Mesenchymal stem cell (in vitro differentiated cells and primary cell): ENCODE data around the gene ESPN.

Experiments
- DNase-seq: peaks from one replicate; pipeline ENCODE4 v3.0.0-alpha.2; 2013
- H2AFZ ChIP-seq: one replicate; pipeline ENCODE4 v1.6.1; 2013; ENCODE audit warnings: low read depth, mild to moderate bottlenecking, control low read depth, inconsistent platforms, low read length, moderate library complexity
- H2AK5ac ChIP-seq: 2 replicates; pipeline ENCODE4 v1.6.1; 2013; ENCODE audit warnings: low read length, moderate library complexity, mild to moderate bottlenecking, inconsistent platforms; ENCODE audit not compliant: severe bottlenecking
- H2BK120ac ChIP-seq: one replicate; pipeline ENCODE4 v1.6.1; 2013; ENCODE audit warnings: low read depth, mild to moderate bottlenecking, inconsistent platforms, low read length, moderate library complexity
- H2BK12ac ChIP-seq, 2 experiments: one replicate each; pipeline ENCODE4 v1.6.1; 2013; ENCODE audit warnings: inconsistent platforms in 2 of 2, low read length in 2 of 2, mild to moderate bottlenecking in 2 of 2, moderate library complexity in 2 of 2, control low read depth in 1 of 2
- H2BK15ac ChIP-seq: one replicate; pipeline ENCODE4 v1.6.1; 2013; ENCODE audit warnings: mild to moderate bottlenecking, low read depth, inconsistent platforms; ENCODE audit not compliant: poor library complexity, severe bottlenecking
- H2BK5ac ChIP-seq: 2 replicates; pipeline ENCODE4 v1.6.1; 2013; ENCODE audit warnings: low read depth, mild to moderate bottlenecking, low read length, control low read depth, inconsistent platforms; ENCODE audit not compliant: poor library complexity, severe bottlenecking
- H3K14ac ChIP-seq, 2 experiments: one replicate each; pipeline ENCODE4 v1.6.1; 2013; ENCODE audit warnings: inconsistent platforms in 2 of 2, low read length in 2 of 2, control low read depth in 1 of 2, mild to moderate bottlenecking in 1 of 2, moderate library complexity in 1 of 2
- H3K18ac ChIP-seq, 2 experiments: one replicate each; pipeline ENCODE4 v1.6.1; 2013; ENCODE audit warnings: inconsistent platforms in 2 of 2, low read length in 2 of 2, control low read depth in 1 of 2, low read depth in 1 of 2, mild to moderate bottlenecking in 1 of 2
- H3K23ac ChIP-seq, 2 experiments: one replicate each; pipeline ENCODE4 v1.6.1; 2013; ENCODE audit warnings: inconsistent platforms in 2 of 2, low read length in 2 of 2, mild to moderate bottlenecking in 2 of 2, moderate library complexity in 2 of 2, control low read depth in 1 of 2
- H3K27ac ChIP-seq: 2 replicates; pipeline ENCODE4 v1.5.1; 2013; ENCODE audit warnings: mild to moderate bottlenecking, moderate library complexity, low read length, control low read depth, inconsistent platforms; ENCODE audit not compliant: poor library complexity, severe bottlenecking
- H3K27me3 ChIP-seq, 2 experiments: 2 replicates each; pipeline versions ENCODE4 v1.6.1 to v1.7.0; 2013; ENCODE audit warnings: low read length in 2 of 2, mild to moderate bottlenecking in 2 of 2, moderate library complexity in 2 of 2, control low read depth in 1 of 2, inconsistent platforms in 1 of 2; ENCODE audit not compliant: control insufficient read depth in 1 of 2, insufficient read depth in 1 of 2
- H3K36me3 ChIP-seq, 2 experiments: 2 replicates each; pipeline versions ENCODE4 v1.6.1 to v1.7.0; 2013; ENCODE audit warnings: low read length in 2 of 2, control low read depth in 1 of 2, inconsistent platforms in 1 of 2, low read depth in 1 of 2, mild to moderate bottlenecking in 1 of 2; ENCODE audit not compliant: insufficient read depth in 2 of 2, control insufficient read depth in 1 of 2
- H3K4ac ChIP-seq, 2 experiments: one replicate each; pipeline ENCODE4 v1.6.1; 2013; ENCODE audit warnings: inconsistent platforms in 2 of 2, low read length in 2 of 2, mild to moderate bottlenecking in 2 of 2, moderate library complexity in 2 of 2, control low read depth in 1 of 2, low read depth in 1 of 2
- H3K4me1 ChIP-seq: 2 replicates; pipeline ENCODE4 v1.6.1; 2013; ENCODE audit warnings: low read depth, low read length, control low read depth; ENCODE audit not compliant: control insufficient read depth, insufficient read depth
- H3K4me2 ChIP-seq: 2 replicates; pipeline ENCODE4 v1.6.1; 2013; ENCODE audit warnings: low read length, mild to moderate bottlenecking, inconsistent platforms; ENCODE audit not compliant: poor library complexity, severe bottlenecking
- H3K4me3 ChIP-seq, 2 experiments: 2 replicates each; pipeline versions ENCODE4 v1.5.1 to v1.7.0; 2013; ENCODE audit warnings: low read length in 2 of 2, mild to moderate bottlenecking in 2 of 2, control low read depth in 1 of 2, low read depth in 1 of 2; ENCODE audit not compliant: insufficient read depth in 1 of 2
- H3K79me1 ChIP-seq: replicated peaks from 2 replicates; pipeline ENCODE4 v1.6.1; 2013; ENCODE audit warnings: mild to moderate bottlenecking, control low read depth, low read length, inconsistent platforms; ENCODE audit not compliant: poor library complexity, severe bottlenecking
- H3K9ac ChIP-seq: 2 replicates; pipeline ENCODE4 v1.7.0; 2013; ENCODE audit warnings: mild to moderate bottlenecking, low read length, moderate library complexity
- H3K9me3 ChIP-seq: 2 replicates; pipeline ENCODE4 v1.7.0; 2013; ENCODE audit warnings: mild to moderate bottlenecking, low read length; ENCODE audit not compliant: control insufficient read depth
- H4K8ac ChIP-seq: one replicate; pipeline ENCODE4 v1.6.1; 2013; ENCODE audit warnings: inconsistent platforms, mild to moderate bottlenecking, low read length, moderate library complexity
- H4K91ac ChIP-seq: one replicate; pipeline ENCODE4 v1.6.1; 2013; ENCODE audit warnings: mild to moderate bottlenecking, low read length, inconsistent platforms
- WGBS: methylation state at CpG from one replicate; pipeline ENCODE4 v1.1.7; 2013; ENCODE audit warnings: mixed read lengths; 5-methylcytosine and 5-hydroxymethylcytosine counted together

ESPN gene

GRCh38 chr1:6508154-6508815 is 83.7 kb downstream of the ESPN start:
- no peak overlapping the region for H3K4ac ChIP-seq
- no peak overlapping the region for H2AFZ ChIP-seq
- no peak overlapping the region for H3K23ac ChIP-seq
- peaks cover 8% of the 10 kb centered on the region for H3K4me1 ChIP-seq
- H4K91ac ChIP-seq = no peak overlapping the region
- no peaks in the 10 kb centered on the region for H3K36me3 ChIP-seq
- no peak overlapping the region for H2BK12ac ChIP-seq
- no peak overlapping the region for H3K4me3 ChIP-seq
- WGBS = 84% methylated on average over 18 of the region's 18 CpGs
- H3K27ac ChIP-seq = no peak overlapping the region
- H3K79me1 ChIP-seq = no peaks in the 10 kb centered on the region
- H3K18ac ChIP-seq = no peak overlapping the region
- H3K4me2 ChIP-seq = no peak overlapping the region
- H3K9ac ChIP-seq = no peak overlapping the region
- H3K9me3 ChIP-seq = no peaks in the 10 kb centered on the region
- H3K27me3 ChIP-seq = peaks cover 0 to 30% of the 10 kb centered on the region in 2 experiments
- H2BK5ac ChIP-seq = no peak overlapping the region
- DNase-seq = no peak
- no peak overlapping the region for H3K14ac ChIP-seq
- no peak overlapping the region for H2AK5ac ChIP-seq
- H2BK120ac ChIP-seq = no peak overlapping the region
- no peak overlapping the region for H4K8ac ChIP-seq
- H2BK15ac ChIP-seq = no peak overlapping the region

- Histone ChIP-seq H3K9ac (no peak overlapping the region), H3K27ac (no peak overlapping the region), H2BK120ac (no peak overlapping the region), H2AFZ (no peak overlapping the region), H3K4me2 (no peak overlapping the region), H4K8ac (no peak overlapping the region), H3K9me3 (no peaks in the 10 kb centered on the region), H3K4me3 (no peak overlapping the region), H2BK12ac (no peak overlapping the region), H2AK5ac (no peak overlapping the region), H3K36me3 (no peaks in the 10 kb centered on the region), H3K27me3 (peaks cover 0 to 30% of the 10 kb centered on the region in 2 experiments), H3K14ac (no peak overlapping the region), H2BK5ac (no peak overlapping the region), H3K4ac (no peak overlapping the region), H4K91ac (no peak overlapping the region), H3K18ac (no peak overlapping the region), H3K79me1 (no peaks in the 10 kb centered on the region), H3K23ac (no peak overlapping the region), H2BK15ac (no peak overlapping the region), H3K4me1 (peaks cover 8% of the 10 kb centered on the region)
- DNase-seq = no peak
- WGBS = 92% methylated on average over 11 of the region's 11 CpGs
These were observed 84.2 kb downstream of the ESPN start for GRCh38 chr1:6508816-6509189.

- Histone ChIP-seq H3K18ac (no peak overlapping the region), H2BK15ac (no peak overlapping the region), H2AK5ac (no peak overlapping the region), H3K79me1 (no peaks in the 10 kb centered on the region), H3K4ac (no peak overlapping the region), H3K9ac (no peak overlapping the region), H3K27me3 (peaks cover 0 to 30% of the 10 kb centered on the region in 2 experiments), H3K23ac (no peak overlapping the region), H2BK120ac (no peak overlapping the region), H3K4me2 (no peak overlapping the region), H3K14ac (no peak overlapping the region), H3K36me3 (no peaks in the 10 kb centered on the region), H2AFZ (no peak overlapping the region), H4K8ac (no peak overlapping the region), H3K27ac (no peak overlapping the region), H2BK12ac (no peak overlapping the region), H3K9me3 (no peaks in the 10 kb centered on the region), H3K4me1 (peaks cover 8% of the 10 kb centered on the region), H4K91ac (no peak overlapping the region), H2BK5ac (no peak overlapping the region), H3K4me3 (no peak overlapping the region)
- 80% methylated on average over 20 of the region's 20 CpGs for WGBS
- DNase-seq = no peak
These were observed 84.8 kb downstream of the ESPN start for GRCh38 chr1:6509220-6509918.

- Histone ChIP-seq H3K4me2 (no peak overlapping the region), H3K36me3 (no peaks in the 10 kb centered on the region), H3K14ac (no peak overlapping the region), H3K27me3 (peaks cover 0 to 30% of the 10 kb centered on the region in 2 experiments), H3K23ac (no peak overlapping the region), H3K79me1 (no peaks in the 10 kb centered on the region), H3K18ac (no peak overlapping the region), H3K9ac (no peak overlapping the region), H3K4me1 (peaks cover 8% of the 10 kb centered on the region), H3K27ac (no peak overlapping the region), H4K91ac (no peak overlapping the region), H2BK5ac (no peak overlapping the region), H2BK120ac (no peak overlapping the region), H3K4ac (no peak overlapping the region), H4K8ac (no peak overlapping the region), H2AK5ac (no peak overlapping the region), H3K9me3 (no peaks in the 10 kb centered on the region), H3K4me3 (no peak overlapping the region), H2AFZ (no peak overlapping the region), H2BK12ac (no peak overlapping the region), H2BK15ac (no peak overlapping the region)
- WGBS = 89% methylated on average over 10 of the region's 10 CpGs
- no peak for DNase-seq
These were observed 85.3 kb downstream of the ESPN start for GRCh38 chr1:6509919-6510291.
